H1 (cell line): ENCODE measurements around the gene RPL13A. TPM values are rescaled to one million over a fixed set of nuclear protein-coding genes. Genes with fewer than 3 reads are reported as not detected.
A peak's percentile ranks its signal among the peaks of the same experiment; 100 is the strongest.

ENCODE experiments used
- KDM4A ChIP-seq: IDR thresholded peaks from one replicate; pipeline ENCODE4 v1.7.1; 2012; ENCODE audit warnings: low read depth, mild to moderate bottlenecking, moderate library complexity, low read length, inconsistent platforms; ENCODE audit not compliant: severe bottlenecking
- TAF1 ChIP-seq: IDR thresholded peaks from 2 replicates; pipeline ENCODE4 v1.6.1; 2011; ENCODE audit warnings: mild to moderate bottlenecking, low read depth, low read length
- polyA plus RNA-seq, 7 experiments: library from polyadenylated mRNA; depleted of rRNA in 3 of 7; stranded (reverse) in 5 of 7; unstranded in 2 of 7; fragments of >200 nt in 5 of 7; fragments of 200-250 nt in 2 of 7; gene quantifications; 1 replicate in 5 of 7; 2 replicates in 1 of 7; 4 replicates in 1 of 7; pipeline versions ENCODE4 v1.2.1 to v1.2.3, GENCODE V29; 2011 to 2013; ENCODE audit warnings: missing spikeins in 2 of 7, mixed read lengths in 2 of 7
- total RNA-seq: library from RNA; stranded (reverse); fragmentation: NEBNext Ultra II Directional; extraction: Animal tissue kit (Norgen Biotek cat#: 25700); gene quantifications from 2 replicates; pipeline ENCODE4 v1.2.1, GENCODE V29; 2021

Gene RPL13A
- total and polyA plus RNA-seq, 2 of the 8 experiments (the other 6 are each of a cell fraction or from before 2014, with no cell fraction given), result 3,305 to 8,868 TPM

DNA sequence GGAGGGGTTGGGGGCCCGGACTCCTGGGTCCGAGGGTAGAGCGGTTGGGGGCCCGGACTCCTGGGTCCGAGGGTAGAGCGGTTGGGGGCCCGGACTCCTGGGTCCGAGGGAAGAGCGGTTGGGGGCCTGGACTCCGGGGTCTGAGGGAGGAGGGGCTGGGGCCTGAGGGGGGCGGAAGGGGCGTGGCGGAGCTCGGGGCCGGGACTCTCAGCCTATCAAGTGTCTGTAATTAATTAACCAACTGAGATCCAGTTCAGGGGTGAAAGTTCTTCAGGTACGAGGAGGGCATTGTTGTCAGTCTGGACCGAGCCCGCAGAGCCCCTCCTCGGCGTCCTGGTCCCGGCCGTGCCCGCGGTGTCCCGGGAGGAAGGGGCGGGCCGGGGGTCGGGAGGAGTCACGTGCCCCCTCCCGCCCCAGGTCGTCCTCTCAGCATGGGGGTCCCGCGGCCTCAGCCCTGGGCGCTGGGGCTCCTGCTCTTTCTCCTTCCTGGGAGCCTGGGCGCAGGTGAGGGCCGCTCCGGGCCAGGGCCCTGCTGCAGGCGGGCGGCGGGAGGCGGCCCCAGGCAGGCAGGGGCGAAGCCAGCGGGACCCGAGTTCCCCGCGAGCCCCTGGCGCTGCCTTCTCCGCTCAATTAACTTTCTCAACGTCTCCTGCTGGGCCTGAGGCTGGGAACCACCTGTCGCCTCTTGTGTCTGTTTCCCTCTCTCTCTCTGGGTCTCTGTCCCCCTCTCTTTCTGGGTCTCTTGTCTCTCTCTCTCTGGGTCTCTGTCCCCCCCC is 25.8 kb downstream of the RPL13A start (continued):
- TF ChIP-seq TAF1, result peak; percentile 53; the same call in 1 of the 2 replicates
- no peak for TF ChIP-seq KDM4A
